Measurements from ENCODE around the gene FUCA2.
"Not testable (repeated sequence)": the region's sequence is repeated elsewhere in the genome, so short reads cannot be mapped to it uniquely, and the experiment has no call there.

Gene FUCA2

GRCh38 chr6:143490775-143491174 lies 20.7 kb downstream of the FUCA2 start:
- DNase-seq = no peak

- DNase-seq = no peak
Measured at GRCh38 chr6:143490244-143490643, 21.3 kb downstream of the FUCA2 start.

- DNase-seq = no peak
Measured at GRCh38 chr6:143486752-143487151, 24.8 kb downstream of the FUCA2 start.

GRCh38 chr6:143485967-143486366 lies 25.6 kb downstream of the FUCA2 start:
- no peak for DNase-seq

GRCh38 chr6:143482593-143482992 lies 28.9 kb downstream of the FUCA2 start:
- no peak for DNase-seq

- no peak for DNase-seq
Measured at GRCh38 chr6:143478479-143479062, 32.9 kb downstream of the FUCA2 start.

- DNase-seq = no peak
Measured at GRCh38 chr6:143476545-143476944, 35.0 kb downstream of the FUCA2 start.

- DNase-seq = no peak
Measured at GRCh38 chr6:143471822-143472221, 39.7 kb downstream of the FUCA2 start.

GRCh38 chr6:143468823-143469222 lies 42.7 kb downstream of the FUCA2 start:
- not testable (repeated sequence) for DNase-seq

- no peak for DNase-seq
Measured at GRCh38 chr6:143468026-143468425, 43.5 kb downstream of the FUCA2 start.

GRCh38 chr6:143465546-143465945 lies 46.0 kb downstream of the FUCA2 start:
- DNase-seq = no peak

- no peak for DNase-seq
Measured at GRCh38 chr6:143457563-143458359, 53.8 kb downstream of the FUCA2 start.

- DNase-seq = no peak
Measured at GRCh38 chr6:143451531-143451930, 60.0 kb downstream of the FUCA2 start.

- DNase-seq = peak; percentile 92 to 96
Measured at GRCh38 chr6:143450453-143451371, 60.8 kb downstream of the FUCA2 start, which contains the start of the genes ADAT2 and PEX3. Gene ADAT2 (minus strand): TSS chr6:143450695. CDS start chr6:143450658, 37 bp downstream. Gene PEX3 (plus strand): TSS chr6:143450805. CDS start chr6:143451043, 238 bp downstream.

GRCh38 chr6:143449714-143450452 lies 61.6 kb downstream of the FUCA2 start:
- DNase-seq = peak; percentile 42 to 58

GRCh38 chr6:143449082-143449713 lies 62.3 kb downstream of the FUCA2 start:
- DNase-seq = no peak

- DNase-seq = not testable (repeated sequence)
Measured at GRCh38 chr6:143447865-143448264, 63.7 kb downstream of the FUCA2 start.

Measured in activated CD4-positive, alpha-beta T cell treated with anti-CD3 and anti-CD28 coated beads, Interleukin-2, amount 50 U/mL, for 48 hours (primary cell).